Thyroid gland (tissue), 4 donors: ENCODE results near the gene LAMB1.

ENCODE experiments used
- CTCF ChIP-seq, 6 experiments: fragments of 200-600 bp in 3 of 6; fragments of 450-650 bp in 3 of 6; sonication (generic) in 3 of 6; IDR thresholded peaks; one replicate each; pipeline ENCODE4 v1.5.1; 2016 to 2019; ENCODE audit warnings: antibody characterized with exemption in 6 of 6, mild to moderate bottlenecking in 2 of 6, inconsistent platforms in 1 of 6, moderate library complexity in 1 of 6
- POLR2A ChIP-seq, 2 donors: fragments of 450-650 bp; IDR thresholded peaks; one replicate each; pipeline ENCODE4 v1.6.1; 2017; ENCODE audit warnings: antibody characterized with exemption in 2 of 2, mild to moderate bottlenecking in 2 of 2, moderate library complexity in 1 of 2

- TF ChIP-seq CTCF (IDR thresholded peaks at IDR 0.05) (no peak), POLR2A (IDR thresholded peaks at IDR 0.05) (no peak)
These were observed 48.5 kb upstream of the LAMB1 start for GRCh38 chr7:108051454-108051853.
